ENCODE results near the gene OR5AP2. TPM values are rescaled to one million over a fixed set of nuclear protein-coding genes. Genes with fewer than 3 reads are reported as not detected.

The OR5AP2 gene
- total and polyA plus RNA-seq, 2 experiments from 2014 or later, result not detected

Other genes starting within 250 kb of the OR5AP2 start
- not detected in 2 replicates for gene OR5AL1, start 229.7 kb downstream of the OR5AP2 start, total RNA-seq
- not detected in 2 replicates for gene OR5AL1, start 229.7 kb downstream of the OR5AP2 start, polyA plus RNA-seq
- not detected in 2 replicates for gene OR5M3, start 169.1 kb downstream of the OR5AP2 start, total RNA-seq
- gene OR5M3, start 169.1 kb downstream of the OR5AP2 start, polyA plus RNA-seq, result not detected in 2 replicates
- not detected in 2 replicates for gene OR5M8, start 151.1 kb downstream of the OR5AP2 start, total RNA-seq
- gene OR5M8, start 151.1 kb downstream of the OR5AP2 start, polyA plus RNA-seq, result not detected in 2 replicates
- not detected in 2 replicates for gene OR5M11, start 99.2 kb downstream of the OR5AP2 start, total RNA-seq
- not detected in 2 replicates for gene OR5M11, start 99.2 kb downstream of the OR5AP2 start, polyA plus RNA-seq
- not detected in 2 replicates for gene OR5M10, start 64.7 kb downstream of the OR5AP2 start, total RNA-seq
- not detected in 2 replicates for gene OR5M10, start 64.7 kb downstream of the OR5AP2 start, polyA plus RNA-seq
- gene OR5M1, start 27.6 kb downstream of the OR5AP2 start, total RNA-seq, result not detected in 2 replicates
- not detected in 2 replicates for gene OR5M1, start 27.6 kb downstream of the OR5AP2 start, polyA plus RNA-seq
- gene OR5AR1, start 21.2 kb upstream of the OR5AP2 start, total RNA-seq, result not detected in 2 replicates
- not detected in 2 replicates for gene OR5AR1, start 21.2 kb upstream of the OR5AP2 start, polyA plus RNA-seq
- gene OR9G1, start 56.7 kb upstream of the OR5AP2 start, total RNA-seq, result not detected in 2 replicates
- not detected in 2 replicates for gene OR9G1, start 56.7 kb upstream of the OR5AP2 start, polyA plus RNA-seq
- not detected in 2 replicates for gene OR9G4, start 106.3 kb upstream of the OR5AP2 start, total RNA-seq
- gene OR9G4, start 106.3 kb upstream of the OR5AP2 start, polyA plus RNA-seq, result not detected in 2 replicates

Measured in cardiac muscle cell (in vitro differentiated cells and primary cell).